Keratinocyte (primary cell): Measurements from ENCODE around the gene HMGB3. TPM values are rescaled to one million over a fixed set of nuclear protein-coding genes. Genes with fewer than 3 reads are reported as not detected.

ENCODE experiments used
- DNase-seq: peaks from one replicate; pipeline ENCODE4 v3.0.0-alpha.2; 2011; ENCODE audit warnings: low read depth, missing footprints, low spot score
- FAIRE-seq: peaks from 2 replicates; lab custom pipeline; 2011; peaks lifted over from hg19 to GRCh38; lab: Jason Lieb, UNC
- H2AFZ ChIP-seq: 2 replicates; pipeline ENCODE4 v1.6.0; 2012; ENCODE audit warnings: low read length, control low read depth, inconsistent platforms; ENCODE audit not compliant: control insufficient read depth
- H3K27ac ChIP-seq: 2 replicates; pipeline ENCODE4 v1.5.1; 2011; ENCODE audit warnings: low read length; ENCODE audit not compliant: control insufficient read depth, insufficient read depth
- H3K27me3 ChIP-seq: 3 replicates; pipeline ENCODE4 v1.6.0; 2011; ENCODE audit warnings: low read length; ENCODE audit not compliant: control insufficient read depth, insufficient read depth; ENCODE audit errors: extremely low read depth
- H3K36me3 ChIP-seq, 2 experiments: 2 replicates in 1 of 2; 3 replicates in 1 of 2; pipeline ENCODE4 v1.5.1; 2011; ENCODE audit warnings: low read length in 2 of 2, mild to moderate bottlenecking in 1 of 2; ENCODE audit not compliant: control insufficient read depth in 2 of 2, insufficient read depth in 2 of 2; ENCODE audit errors: extremely low read depth in 1 of 2
- H3K4me1 ChIP-seq: 3 replicates; pipeline ENCODE4 v1.5.1; 2011; ENCODE audit warnings: low read length; ENCODE audit not compliant: control insufficient read depth, insufficient read depth; ENCODE audit errors: extremely low read depth
- H3K4me2 ChIP-seq: 3 replicates; pipeline ENCODE4 v1.6.0; 2011; ENCODE audit warnings: low read depth, low read length; ENCODE audit not compliant: control insufficient read depth, insufficient read depth; ENCODE audit errors: extremely low read depth
- H3K4me3 ChIP-seq, 3 experiments: fragments of 200-600 bp in 1 of 3; sonication (generic) in 1 of 3; 2 replicates in 2 of 3; 3 replicates in 1 of 3; pipeline ENCODE4 v1.5.1; 2011 to 2016; ENCODE audit warnings: low read length in 3 of 3, mild to moderate bottlenecking in 3 of 3, control low read depth in 2 of 3, inconsistent platforms in 1 of 3, low read depth in 1 of 3, mixed read lengths in 1 of 3, mixed run types in 1 of 3, moderate library complexity in 1 of 3; ENCODE audit not compliant: control insufficient read depth in 2 of 3, insufficient read depth in 2 of 3; ENCODE audit errors: extremely low read depth in 1 of 3
- H3K79me2 ChIP-seq: 2 replicates; pipeline ENCODE4 v1.6.0; 2012; ENCODE audit warnings: low read length; ENCODE audit not compliant: control insufficient read depth, insufficient read depth
- H3K9ac ChIP-seq: 3 replicates; pipeline ENCODE4 v1.6.0; 2011; ENCODE audit warnings: low read length; ENCODE audit not compliant: control insufficient read depth, insufficient read depth; ENCODE audit errors: extremely low read depth
- H3K9me1 ChIP-seq: 3 replicates; pipeline ENCODE4 v1.6.0; 2011; ENCODE audit warnings: low read length; ENCODE audit not compliant: control insufficient read depth, insufficient read depth; ENCODE audit errors: extremely low read depth
- H3K9me3 ChIP-seq: 2 replicates; pipeline ENCODE4 v1.5.1; 2012; ENCODE audit warnings: low read depth, low read length; ENCODE audit not compliant: control insufficient read depth
- H4K20me1 ChIP-seq: 3 replicates; pipeline ENCODE4 v1.6.0; 2011; ENCODE audit warnings: low read length; ENCODE audit not compliant: control insufficient read depth, insufficient read depth; ENCODE audit errors: extremely low read depth
- EZH2 ChIP-seq: IDR thresholded peaks from one replicate; pipeline ENCODE4 v1.6.1; 2012; ENCODE audit warnings: inconsistent platforms, mild to moderate bottlenecking, low read length, moderate library complexity
- dilution Hi-C: fragments of 300-500 bp; cut with MboI; formaldehyde crosslinking; loops from one replicate; pipeline ENCODE4 v1.7.0; 2020; ENCODE audit warnings: low sequenced_read_pairs; ENCODE audit not compliant: extremely low pct_ligation_motif_present
- polyA plus RNA-seq, 5 experiments: library from polyadenylated mRNA; depleted of rRNA in 3 of 5; stranded (reverse) in 3 of 5; stranded (forward) in 1 of 5; unstranded in 1 of 5; fragments of >200 nt; gene quantifications; 1 replicate in 1 of 5; 2 replicates in 3 of 5; 3 replicates in 1 of 5; pipeline versions ENCODE4 v1.2.1 to v1.2.3, GENCODE V29; 2011 to 2012; ENCODE audit warnings: missing spikeins in 2 of 5, low read depth in 1 of 5, low replicate concordance in 1 of 5
- TF ChIP-seq, protein P1 (sequence below), 3 experiments: IDR thresholded peaks in 1 of 3; conservative IDR thresholded peaks in 1 of 3; optimal IDR thresholded peaks in 1 of 3; 2 replicates in 2 of 3; 3 replicates in 1 of 3; pipeline versions ENCODE3 to v1.5.1; 2011; ENCODE audit warnings: low read length in 3 of 3, mild to moderate bottlenecking in 3 of 3, moderate library complexity in 2 of 3, control low read depth in 1 of 3, inconsistent platforms in 1 of 3; ENCODE audit not compliant: insufficient read depth in 2 of 3; ENCODE audit errors: extremely low read depth in 1 of 3

The HMGB3 gene
- polyA plus RNA-seq, 1 donor (not counting 4 experiments of a cell fraction or from before 2014, with no cell fraction given) = 72.4 TPM

- Histone ChIP-seq H3K79me2 (peaks cover 9% of the 10 kb centered on the region), H3K36me3 (no peaks in the 10 kb centered on the region), H3K9me3 (no peaks in the 10 kb centered on the region), H3K4me1 (peaks cover 3% of the 10 kb centered on the region), H3K4me3 (no peak overlapping the region), H3K9me1 (no peaks in the 10 kb centered on the region), H3K27me3 (no peaks in the 10 kb centered on the region), H4K20me1 (no peaks in the 10 kb centered on the region), H2AFZ (no peak overlapping the region), H3K4me2 (no peak overlapping the region), H3K27ac (no peak overlapping the region), H3K9ac (no peak overlapping the region)
- dilution Hi-C loops = no loop called here
- TF ChIP-seq, protein P1, sequence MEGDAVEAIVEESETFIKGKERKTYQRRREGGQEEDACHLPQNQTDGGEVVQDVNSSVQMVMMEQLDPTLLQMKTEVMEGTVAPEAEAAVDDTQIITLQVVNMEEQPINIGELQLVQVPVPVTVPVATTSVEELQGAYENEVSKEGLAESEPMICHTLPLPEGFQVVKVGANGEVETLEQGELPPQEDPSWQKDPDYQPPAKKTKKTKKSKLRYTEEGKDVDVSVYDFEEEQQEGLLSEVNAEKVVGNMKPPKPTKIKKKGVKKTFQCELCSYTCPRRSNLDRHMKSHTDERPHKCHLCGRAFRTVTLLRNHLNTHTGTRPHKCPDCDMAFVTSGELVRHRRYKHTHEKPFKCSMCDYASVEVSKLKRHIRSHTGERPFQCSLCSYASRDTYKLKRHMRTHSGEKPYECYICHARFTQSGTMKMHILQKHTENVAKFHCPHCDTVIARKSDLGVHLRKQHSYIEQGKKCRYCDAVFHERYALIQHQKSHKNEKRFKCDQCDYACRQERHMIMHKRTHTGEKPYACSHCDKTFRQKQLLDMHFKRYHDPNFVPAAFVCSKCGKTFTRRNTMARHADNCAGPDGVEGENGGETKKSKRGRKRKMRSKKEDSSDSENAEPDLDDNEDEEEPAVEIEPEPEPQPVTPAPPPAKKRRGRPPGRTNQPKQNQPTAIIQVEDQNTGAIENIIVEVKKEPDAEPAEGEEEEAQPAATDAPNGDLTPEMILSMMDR (optimal IDR thresholded peaks at IDR 0.05 in 1 of 3, IDR thresholded peaks at IDR 0.05 in 1 of 3, conservative IDR thresholded peaks at IDR 0.05 in 1 of 3; ENCODE audit: extremely low read depth in 1 of 3, insufficient read depth in 2 of 3, low read length in 3 of 3) = no peak
- TF ChIP-seq EZH2 = no peak
- no peak for FAIRE-seq
- DNase-seq = no peak
These were observed 2.4 kb upstream of the HMGB3 start for GRCh38 chrX:150980711-150981110.

DNA sequence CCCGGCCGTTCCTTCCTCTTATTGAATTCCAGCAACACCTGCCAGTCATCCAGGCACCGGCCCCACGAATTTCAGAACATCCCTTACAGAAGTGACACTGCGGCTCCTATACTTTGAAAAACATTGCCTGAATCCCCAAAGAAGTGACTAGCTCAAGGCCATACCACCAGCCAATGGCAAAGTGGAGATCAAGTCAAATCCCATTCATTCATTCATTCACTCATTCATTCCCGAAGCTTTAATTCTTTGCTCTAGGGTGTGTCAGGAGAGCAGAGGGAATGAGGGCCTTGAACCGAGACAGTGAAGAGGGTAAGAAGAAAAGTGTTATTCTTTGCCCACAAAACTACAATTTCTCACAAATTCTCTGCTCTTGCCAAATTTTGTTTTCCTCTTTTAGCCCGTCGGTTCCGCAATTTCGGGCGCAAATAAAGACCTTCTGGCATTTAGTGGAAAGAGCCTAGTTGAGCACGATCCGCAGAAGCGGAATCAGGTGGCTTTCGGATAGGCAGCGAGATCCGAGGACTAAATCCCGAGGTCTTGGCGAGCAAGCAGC, 824 bp upstream of the HMGB3 start:
- Histone ChIP-seq H3K9ac (peak overlapping the region; percentile 69), H3K27me3 (no peaks in the 10 kb centered on the region), H4K20me1 (no peaks in the 10 kb centered on the region), H3K36me3 (no peaks in the 10 kb centered on the region), H3K9me3 (no peaks in the 10 kb centered on the region), H3K9me1 (no peaks in the 10 kb centered on the region), H2AFZ (peak overlapping the region; percentile 75), H3K4me3 (peak overlapping the region; percentile 51 to 62 (median 58)), H3K79me2 (peaks cover 9% of the 10 kb centered on the region), H3K27ac (peak overlapping the region; percentile 54), H3K4me1 (peaks cover 3% of the 10 kb centered on the region), H3K4me2 (peak overlapping the region; percentile 76)
- FAIRE-seq (no peak), DNase-seq (no peak)
- no peak for TF ChIP-seq EZH2
- TF ChIP-seq, protein P1 (optimal IDR thresholded peaks at IDR 0.05 in 1 of 3, IDR thresholded peaks at IDR 0.05 in 1 of 3, conservative IDR thresholded peaks at IDR 0.05 in 1 of 3; ENCODE audit: extremely low read depth in 1 of 3, insufficient read depth in 2 of 3, low read length in 3 of 3) = no peak
- dilution Hi-C loops = no loop called here
